Mesendoderm (in vitro differentiated cells): ENCODE data around the gene TNPO2.

Source experiments
- DNase-seq: peaks from one replicate; pipeline ENCODE4 v3.0.0; 2013
- H2AK5ac ChIP-seq: 2 replicates; pipeline ENCODE4 v1.6.1; 2013; ENCODE audit warnings: low read length, inconsistent platforms
- H2BK120ac ChIP-seq: 2 replicates; pipeline ENCODE4 v1.6.1; 2013; ENCODE audit warnings: low read depth, mild to moderate bottlenecking, low read length, moderate library complexity, mixed read lengths
- H2BK15ac ChIP-seq: replicated peaks from 2 replicates; pipeline ENCODE4 v1.6.1; 2013; ENCODE audit warnings: low read depth, mild to moderate bottlenecking, moderate library complexity
- H2BK5ac ChIP-seq: 2 replicates; pipeline ENCODE4 v1.6.1; 2013; ENCODE audit warnings: low read length, inconsistent platforms
- H3K18ac ChIP-seq: 2 replicates; pipeline ENCODE4 v1.6.1; 2013; ENCODE audit warnings: mild to moderate bottlenecking, low read length, mixed read lengths
- H3K23ac ChIP-seq: one replicate; pipeline ENCODE4 v1.6.1; 2013; ENCODE audit warnings: low read length
- H3K27ac ChIP-seq: 2 replicates; pipeline ENCODE4 v1.5.1; 2013; ENCODE audit warnings: low read depth, mild to moderate bottlenecking, inconsistent platforms, low read length, moderate library complexity
- H3K27me3 ChIP-seq: 2 replicates; pipeline ENCODE4 v1.6.1; 2013; ENCODE audit warnings: low read length, control low read depth, mild to moderate bottlenecking, inconsistent platforms; ENCODE audit not compliant: insufficient read depth, poor library complexity
- H3K36me3 ChIP-seq: 2 replicates; pipeline ENCODE4 v1.6.1; 2013; ENCODE audit warnings: low read length, inconsistent platforms; ENCODE audit not compliant: control insufficient read depth, insufficient read depth
- H3K4ac ChIP-seq: one replicate; pipeline ENCODE4 v1.6.1; 2013; ENCODE audit warnings: low read depth, mild to moderate bottlenecking, low read length, moderate library complexity
- H3K4me1 ChIP-seq: 2 replicates; pipeline ENCODE4 v1.6.1; 2013; ENCODE audit warnings: low read depth, low read length, inconsistent platforms; ENCODE audit not compliant: control insufficient read depth
- H3K4me2 ChIP-seq: 2 replicates; pipeline ENCODE4 v1.6.1; 2013; ENCODE audit warnings: low read length
- H3K4me3 ChIP-seq: 2 replicates; pipeline ENCODE4 v1.5.1; 2013; ENCODE audit warnings: mild to moderate bottlenecking, low read length
- H3K56ac ChIP-seq: one replicate; pipeline ENCODE4 v1.6.1; 2013; ENCODE audit warnings: low read length
- H3K79me1 ChIP-seq: 2 replicates; pipeline ENCODE4 v1.6.1; 2013; ENCODE audit warnings: low read length, inconsistent platforms
- H3K79me2 ChIP-seq: 2 replicates; pipeline ENCODE4 v1.6.1; 2013; ENCODE audit warnings: mild to moderate bottlenecking, low read length; ENCODE audit not compliant: control insufficient read depth, insufficient read depth
- H3K9ac ChIP-seq: 2 replicates; pipeline ENCODE4 v1.6.1; 2013; ENCODE audit warnings: low read length, inconsistent platforms
- H4K5ac ChIP-seq: one replicate; pipeline ENCODE4 v1.6.1; 2013; ENCODE audit warnings: low read length
- H4K8ac ChIP-seq: one replicate; pipeline ENCODE4 v1.6.1; 2013; ENCODE audit warnings: low read depth, mild to moderate bottlenecking, control low read depth, low read length, moderate library complexity
- WGBS: extraction: QIAGEN DNeasy Blood & Tissue Kit; methylation state at CpG from one replicate; pipeline ENCODE4 v1.1.7; 2013; ENCODE audit warnings: low lambda C conversion rate, missing lambda C conversion rate; ENCODE audit not compliant: insufficient coverage; ENCODE audit errors: extremely low coverage; 5-methylcytosine and 5-hydroxymethylcytosine counted together
- small RNA-seq: library from polyadenylated mRNA; stranded (forward); fragments of <200 nt; extraction: miRNeasy Mini kit (QIAGEN cat#:217004); gene quantifications from one replicate; pipeline ENCODE3, GENCODE V24; 2013; ENCODE audit not compliant: insufficient read depth

TNPO2 gene

DNA sequence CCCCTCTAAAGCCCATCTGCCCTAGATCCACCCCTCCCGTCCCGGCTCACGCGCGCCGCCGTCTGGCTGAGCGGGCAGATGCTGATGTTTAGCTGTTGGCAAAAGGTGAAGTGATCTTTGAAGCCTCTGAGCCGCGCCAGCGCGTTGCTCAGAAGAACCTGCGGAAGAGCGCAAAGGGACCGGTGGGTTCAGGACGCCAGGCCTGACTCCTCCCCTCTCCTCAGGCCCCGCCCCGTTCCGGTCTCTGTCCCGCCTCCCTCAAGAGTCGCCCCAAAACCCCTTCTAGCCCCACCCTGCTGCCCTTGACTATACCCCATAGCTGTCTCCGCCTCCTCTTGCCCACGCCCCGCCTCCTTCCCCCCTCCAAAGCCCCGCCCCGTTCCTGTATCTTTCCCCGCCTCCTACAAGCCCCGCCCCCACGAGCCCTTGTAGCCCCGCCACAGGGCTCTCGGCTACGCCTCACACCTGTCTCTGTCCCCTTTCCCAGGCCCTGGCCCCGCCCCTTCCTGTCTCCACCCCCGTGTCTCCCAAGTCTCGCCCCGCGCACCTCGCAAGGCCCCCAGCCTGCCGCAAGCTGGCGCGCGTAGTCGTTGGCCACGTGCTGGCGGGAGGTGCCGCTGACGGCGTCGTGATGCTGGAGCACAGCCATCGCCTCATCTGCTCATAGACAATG, 66.7 kb downstream of the TNPO2 start:
- no peaks in the 10 kb centered on the region for H3K27me3 ChIP-seq
- H3K18ac ChIP-seq = no peak overlapping the region
- H2BK5ac ChIP-seq = no peak overlapping the region
- H3K4ac ChIP-seq = no peak overlapping the region
- no peaks in the 10 kb centered on the region for H3K79me2 ChIP-seq
- H3K27ac ChIP-seq = no peak overlapping the region
- H4K8ac ChIP-seq = no peak overlapping the region
- H3K23ac ChIP-seq = no peak overlapping the region
- H3K4me2 ChIP-seq = no peak overlapping the region
- no peak overlapping the region for H4K5ac ChIP-seq
- no peak overlapping the region for H3K56ac ChIP-seq
- H2BK120ac ChIP-seq = no peak overlapping the region
- H3K4me3 ChIP-seq = no peak overlapping the region
- no peak overlapping the region for H3K9ac ChIP-seq
- H3K79me1 ChIP-seq = no peaks in the 10 kb centered on the region
- no CpG with 5 or more reads among the region's 50 CpGs for WGBS
- no peak overlapping the region for H2AK5ac ChIP-seq
- peaks cover 6% of the 10 kb centered on the region for H3K36me3 ChIP-seq
- no peak overlapping the region for H2BK15ac ChIP-seq
- peak; percentile 77 for DNase-seq
- H3K4me1 ChIP-seq = no peaks in the 10 kb centered on the region

DNA sequence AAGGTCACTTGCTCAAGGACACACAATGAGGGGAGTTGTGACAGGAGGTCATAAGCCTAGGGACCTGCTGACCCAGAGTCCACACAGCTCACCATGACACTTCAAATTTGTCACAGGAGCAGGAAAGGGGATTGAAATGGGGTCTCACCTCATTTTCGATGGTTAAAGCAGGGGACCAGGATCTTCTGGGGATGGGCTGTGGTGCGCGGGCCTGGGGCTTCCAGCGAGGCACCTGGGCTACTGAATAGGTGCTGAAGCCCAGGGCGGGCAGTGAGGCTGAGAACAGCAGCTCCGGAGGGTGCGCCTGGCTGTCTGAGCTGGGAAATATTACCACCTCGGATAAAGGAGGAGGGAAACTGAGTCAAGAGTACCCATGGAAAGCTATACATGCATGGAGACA, 68.2 kb downstream of the TNPO2 start:
- Histone ChIP-seq H2BK120ac (no peak overlapping the region), H3K56ac (no peak overlapping the region), H3K23ac (no peak overlapping the region), H3K79me1 (no peaks in the 10 kb centered on the region), H4K8ac (no peak overlapping the region), H2BK15ac (no peak overlapping the region), H3K4me3 (no peak overlapping the region), H3K36me3 (peaks cover 3% of the 10 kb centered on the region), H2BK5ac (no peak overlapping the region), H3K79me2 (no peaks in the 10 kb centered on the region), H3K18ac (no peak overlapping the region), H3K27me3 (no peaks in the 10 kb centered on the region), H3K4ac (no peak overlapping the region), H2AK5ac (no peak overlapping the region), H3K4me1 (no peaks in the 10 kb centered on the region), H4K5ac (no peak overlapping the region), H3K4me2 (no peak overlapping the region), H3K9ac (no peak overlapping the region), H3K27ac (no peak overlapping the region)
- no CpG with 5 or more reads among the region's 8 CpGs for WGBS
- DNase-seq = no peak

GRCh38 chr19:12652219-12652618, 71.5 kb downstream of the TNPO2 start:
- Histone ChIP-seq H3K4ac (no peak overlapping the region), H3K27me3 (no peaks in the 10 kb centered on the region), H3K4me1 (no peaks in the 10 kb centered on the region), H3K4me3 (no peak overlapping the region), H2AK5ac (no peak overlapping the region), H2BK15ac (no peak overlapping the region), H3K36me3 (peaks cover 3% of the 10 kb centered on the region), H4K8ac (no peak overlapping the region), H2BK120ac (no peak overlapping the region), H3K18ac (no peak overlapping the region), H3K4me2 (no peak overlapping the region), H3K27ac (no peak overlapping the region), H2BK5ac (no peak overlapping the region), H3K9ac (no peak overlapping the region), H3K79me1 (no peaks in the 10 kb centered on the region), H3K23ac (no peak overlapping the region), H4K5ac (no peak overlapping the region), H3K79me2 (no peaks in the 10 kb centered on the region), H3K56ac (no peak overlapping the region)
- no CpG with 5 or more reads among the region's 6 CpGs for WGBS
- DNase-seq = no peak

- no peak overlapping the region for H4K8ac ChIP-seq
- no peaks in the 10 kb centered on the region for H3K27me3 ChIP-seq
- no peaks in the 10 kb centered on the region for H3K79me2 ChIP-seq
- H4K5ac ChIP-seq = no peak overlapping the region
- no peaks in the 10 kb centered on the region for H3K79me1 ChIP-seq
- no peak overlapping the region for H3K56ac ChIP-seq
- no peak overlapping the region for H3K4ac ChIP-seq
- no peak overlapping the region for H3K27ac ChIP-seq
- H2AK5ac ChIP-seq = no peak overlapping the region
- H3K36me3 ChIP-seq = no peaks in the 10 kb centered on the region
- H2BK15ac ChIP-seq = no peak overlapping the region
- no peak overlapping the region for H3K9ac ChIP-seq
- no peak overlapping the region for H2BK5ac ChIP-seq
- no CpG with 5 or more reads among the region's 10 CpGs for WGBS
- H3K18ac ChIP-seq = no peak overlapping the region
- DNase-seq = no peak
- no peak overlapping the region for H2BK120ac ChIP-seq
- H3K4me1 ChIP-seq = no peaks in the 10 kb centered on the region
- H3K23ac ChIP-seq = no peak overlapping the region
- H3K4me3 ChIP-seq = no peak overlapping the region
- no peak overlapping the region for H3K4me2 ChIP-seq
Observed at GRCh38 chr19:12649941-12650340, 73.8 kb downstream of the TNPO2 start.

Small RNAs within 50 kb of the gene (small RNA-seq; reads per million reads assigned to genes)
- 18.6 reads per million, percentile 91 among the genes with 10 or more reads in this experiment for gene SNORD41
